ENCODE data around the gene ENO3. TPM values are rescaled to one million over a fixed set of nuclear protein-coding genes. Genes with fewer than 3 reads are reported as not detected.

Gene ENO3
- total and polyA plus RNA-seq, 2 experiments from 2014 or later = 12.1 to 19.6 TPM

- Histone ChIP-seq H3K36me3 (ENCODE audit: insufficient read depth) (no peaks in the 10 kb centered on the region), H3K9me2 (ENCODE audit: insufficient read depth) (no peaks in the 10 kb centered on the region), H3K4me2 (no peak overlapping the region), H2AFZ (no peak overlapping the region), H3K4me3 (no peak overlapping the region), H3F3A (replicated peaks; ENCODE audit: low read depth) (no peaks in the 10 kb centered on the region), H3K27me3 (ENCODE audit: insufficient read depth) (peaks cover 54% of the 10 kb centered on the region), H4K20me1 (replicated peaks; ENCODE audit: insufficient read depth) (no peaks in the 10 kb centered on the region), H3K79me2 (replicated peaks; ENCODE audit: insufficient read depth) (no peaks in the 10 kb centered on the region), H3K27ac (ENCODE audit: low read depth) (no peak overlapping the region), H3K4me1 (ENCODE audit: insufficient read depth) (peaks cover 4% of the 10 kb centered on the region)
- DNase-seq (ENCODE audit: low spot score) = no peak
- H3K4me3 Mint-ChIP-seq = no peak overlapping the region
- peaks cover 38% of the 10 kb centered on the region for H3K27me3 Mint-ChIP-seq (ENCODE audit: insufficient read depth, low read depth, poor library complexity)
- peaks cover 9% of the 10 kb centered on the region for H3K4me1 Mint-ChIP-seq
- TF ChIP-seq CREB1 (CRISPR knock-in tag; IDR thresholded peaks at IDR 0.05; ENCODE audit: low read depth) (no peak), JUNB (IDR thresholded peaks at IDR 0.05; ENCODE audit: unreplicated experiment) (no peak), ZNF114 (CRISPR knock-in tag; IDR thresholded peaks at IDR 0.05) (no peak), EZH2phosphoT487 (IDR thresholded peaks at IDR 0.05; ENCODE audit: unreplicated experiment) (no peak), CTCF (conservative IDR thresholded peaks at IDR 0.05; ENCODE audit: low read depth in 2 of 2) (no peak), NANOG (IDR thresholded peaks at IDR 0.05; ENCODE audit: borderline replicate concordance) (no peak), POLR2AphosphoS5 (IDR thresholded peaks at IDR 0.05; ENCODE audit: low read depth) (no peak), EZH2 (IDR thresholded peaks at IDR 0.05; ENCODE audit: low read depth, unreplicated experiment) (no peak), STAT1 (IDR thresholded peaks at IDR 0.05; ENCODE audit: unreplicated experiment) (no peak), REST (IDR thresholded peaks at IDR 0.05; ENCODE audit: unreplicated experiment) (no peak), ETS1 (IDR thresholded peaks at IDR 0.05) (no peak), ZNF331 (CRISPR knock-in tag; IDR thresholded peaks at IDR 0.05; ENCODE audit: low read depth) (no peak), ZNF462 (CRISPR knock-in tag; IDR thresholded peaks at IDR 0.05) (no peak)
- H3K9me3 Mint-ChIP-seq = no peaks in the 10 kb centered on the region
- ATAC-seq = no peak
- H3K36me3 Mint-ChIP-seq (ENCODE audit: low read depth) = peaks cover 13% of the 10 kb centered on the region
- H3K27ac Mint-ChIP-seq = no peak overlapping the region
Measured at GRCh38 chr17:4978726-4979125, 27.8 kb downstream of the ENO3 start.
